D341Med (cell line): ENCODE data around the gene COL4A5.
"Not testable (repeated sequence)": the region's sequence is repeated elsewhere in the genome, so short reads cannot be mapped to it uniquely, and the experiment has no call there.

Experiments
- DNase-seq: peaks from one replicate; pipeline ENCODE4 v3.0.0; 2012; ENCODE audit warnings: low spot score

Gene COL4A5

GRCh38 chrX:108456971-108457477, 17.4 kb downstream of the COL4A5 start:
- no peak for DNase-seq

- DNase-seq, result no peak
Observed at GRCh38 chrX:108464604-108465003, 25.0 kb downstream of the COL4A5 start.

- DNase-seq, result no peak
Observed at GRCh38 chrX:108468486-108468885, 28.8 kb downstream of the COL4A5 start.

- no peak for DNase-seq
Observed at GRCh38 chrX:108473979-108474378, 34.3 kb downstream of the COL4A5 start.

- DNase-seq, result not testable (repeated sequence)
Observed at GRCh38 chrX:108481528-108481927, 41.9 kb downstream of the COL4A5 start.

GRCh38 chrX:108484251-108484650, 44.6 kb downstream of the COL4A5 start:
- DNase-seq, result no peak

- no peak for DNase-seq
Observed at GRCh38 chrX:108485960-108486359, 46.3 kb downstream of the COL4A5 start.

- DNase-seq, result no peak
Observed at GRCh38 chrX:108494406-108495090, 54.9 kb downstream of the COL4A5 start.

- no peak for DNase-seq
Observed at GRCh38 chrX:108511721-108512120, 72.1 kb downstream of the COL4A5 start.

- DNase-seq, result no peak
Observed at GRCh38 chrX:108516184-108516583, 76.5 kb downstream of the COL4A5 start.

- DNase-seq, result no peak
Observed at GRCh38 chrX:108527724-108528123, 88.1 kb downstream of the COL4A5 start.

- DNase-seq, result no peak
Observed at GRCh38 chrX:108537005-108537404, 97.4 kb downstream of the COL4A5 start.

GRCh38 chrX:108541286-108541685, 101.6 kb downstream of the COL4A5 start:
- DNase-seq, result no peak

GRCh38 chrX:108557580-108557979, 117.9 kb downstream of the COL4A5 start:
- no peak for DNase-seq

GRCh38 chrX:108558217-108558616, 118.6 kb downstream of the COL4A5 start:
- no peak for DNase-seq

GRCh38 chrX:108573136-108573535, 133.5 kb downstream of the COL4A5 start:
- no peak for DNase-seq

- DNase-seq, result no peak
Observed at GRCh38 chrX:108582151-108582550, 142.5 kb downstream of the COL4A5 start.

- peak; percentile 1 for DNase-seq
Observed at GRCh38 chrX:108584617-108585211, 145.1 kb downstream of the COL4A5 start.

- no peak for DNase-seq
Observed at GRCh38 chrX:108590496-108590895, 150.9 kb downstream of the COL4A5 start.

GRCh38 chrX:108601276-108601675, 161.6 kb downstream of the COL4A5 start:
- DNase-seq, result no peak

- no peak for DNase-seq
Observed at GRCh38 chrX:108610141-108610540, 170.5 kb downstream of the COL4A5 start.

GRCh38 chrX:108614616-108615015, 175.0 kb downstream of the COL4A5 start:
- DNase-seq, result no peak

- no peak for DNase-seq
Observed at GRCh38 chrX:108640817-108641216, 201.2 kb downstream of the COL4A5 start.
